IPS-20b (cell line): ENCODE measurements around the gene BCL2L1.

Source experiments
- H3K27ac ChIP-seq: one replicate; pipeline ENCODE4 v1.5.1; 2013; ENCODE audit warnings: low read length
- H3K27me3 ChIP-seq: 2 replicates; pipeline ENCODE4 v1.6.1; 2013; ENCODE audit warnings: mild to moderate bottlenecking, low read length, inconsistent platforms; ENCODE audit not compliant: insufficient read depth
- H3K36me3 ChIP-seq: 2 replicates; pipeline ENCODE4 v1.6.1; 2013; ENCODE audit warnings: low read depth, mild to moderate bottlenecking, inconsistent platforms, low read length, moderate library complexity; ENCODE audit not compliant: insufficient read depth
- H3K4me1 ChIP-seq: 2 replicates; pipeline ENCODE4 v1.6.1; 2013; ENCODE audit warnings: mild to moderate bottlenecking, control low read depth, inconsistent platforms, low read length, moderate library complexity; ENCODE audit not compliant: insufficient read depth
- H3K4me3 ChIP-seq: 2 replicates; pipeline ENCODE4 v1.5.1; 2013; ENCODE audit warnings: mild to moderate bottlenecking, low read length, inconsistent platforms
- H3K9ac ChIP-seq: 2 replicates; pipeline ENCODE4 v1.6.1; 2013; ENCODE audit warnings: low read depth, mild to moderate bottlenecking, inconsistent platforms, low read length, moderate library complexity
- H3K9me3 ChIP-seq: 2 replicates; pipeline ENCODE4 v1.6.1; 2013; ENCODE audit warnings: mild to moderate bottlenecking, low read depth, low read length, inconsistent platforms; ENCODE audit not compliant: insufficient read depth

Gene BCL2L1

DNA sequence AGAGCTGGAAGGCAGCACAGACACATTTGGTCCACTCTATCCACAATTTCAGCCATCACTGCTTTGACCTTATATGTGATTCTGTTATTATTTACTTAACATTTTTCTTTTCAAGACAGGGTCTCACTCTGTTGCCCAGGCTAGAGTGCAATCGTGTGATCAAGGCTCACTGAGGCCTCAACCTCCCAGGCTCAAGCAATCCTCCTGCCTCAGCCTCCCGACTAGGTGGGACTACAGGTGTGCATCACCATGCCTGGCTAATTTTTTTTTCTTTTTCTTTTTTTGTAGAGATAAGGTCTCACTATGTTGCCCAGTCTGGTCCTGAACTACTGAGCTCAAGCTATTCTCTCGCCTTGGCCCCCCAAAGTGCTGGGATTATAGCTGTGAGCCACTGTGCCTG, 40.3 kb downstream of the BCL2L1 start:
- Histone ChIP-seq H3K27ac (no peak overlapping the region), H3K4me3 (no peak overlapping the region), H3K9ac (no peak overlapping the region), H3K9me3 (no peaks in the 10 kb centered on the region), H3K36me3 (peaks cover 12% of the 10 kb centered on the region; the same call in 1 of the 2 replicates), H3K27me3 (no peaks in the 10 kb centered on the region), H3K4me1 (peaks cover 11% of the 10 kb centered on the region; the same call in 1 of the 2 replicates)

- Histone ChIP-seq H3K36me3 (peaks cover 8% of the 10 kb centered on the region; the same call in 1 of the 2 replicates), H3K9me3 (no peaks in the 10 kb centered on the region), H3K4me1 (peaks cover 11% of the 10 kb centered on the region; the same call in 1 of the 2 replicates), H3K27ac (no peak overlapping the region), H3K27me3 (no peaks in the 10 kb centered on the region), H3K4me3 (no peak overlapping the region), H3K9ac (no peak overlapping the region)
These were observed 40.9 kb downstream of the BCL2L1 start for GRCh38 chr20:31681769-31682168.

DNA sequence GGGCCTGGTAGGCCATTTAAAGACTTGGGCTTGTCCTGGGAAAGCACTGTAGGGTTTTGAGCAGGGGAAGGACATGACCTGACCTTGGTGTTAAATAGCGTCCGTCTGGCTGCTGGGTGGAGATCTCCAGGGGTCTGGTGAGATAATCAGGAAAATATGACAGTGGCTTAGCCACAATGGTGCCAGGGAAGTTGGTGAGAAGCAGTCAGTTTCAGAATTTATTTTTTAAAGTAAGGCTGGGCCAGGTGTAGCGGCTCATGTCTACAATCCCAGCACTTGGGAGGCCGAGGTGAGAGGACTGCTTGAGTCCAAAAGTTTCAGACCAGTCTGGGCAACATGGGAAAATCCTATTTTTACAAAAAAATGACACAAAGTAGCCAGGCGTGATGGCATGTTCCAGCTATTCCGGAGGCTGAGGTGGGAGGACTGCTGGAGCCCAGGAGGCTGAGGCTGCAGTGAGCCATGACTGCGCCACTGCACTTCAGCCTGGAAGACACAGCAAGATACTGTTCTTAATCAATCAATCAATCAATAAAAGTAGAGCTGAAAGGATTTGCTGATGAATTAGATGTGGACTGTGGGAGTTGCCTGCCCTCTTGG, 41.4 kb downstream of the BCL2L1 start:
- Histone ChIP-seq H3K27me3 (no peaks in the 10 kb centered on the region), H3K36me3 (peaks cover 3% of the 10 kb centered on the region; the same call in 1 of the 2 replicates), H3K9ac (no peak overlapping the region), H3K9me3 (no peaks in the 10 kb centered on the region), H3K4me3 (no peak overlapping the region), H3K4me1 (peaks cover 11% of the 10 kb centered on the region; the same call in 1 of the 2 replicates), H3K27ac (no peak overlapping the region)

DNA sequence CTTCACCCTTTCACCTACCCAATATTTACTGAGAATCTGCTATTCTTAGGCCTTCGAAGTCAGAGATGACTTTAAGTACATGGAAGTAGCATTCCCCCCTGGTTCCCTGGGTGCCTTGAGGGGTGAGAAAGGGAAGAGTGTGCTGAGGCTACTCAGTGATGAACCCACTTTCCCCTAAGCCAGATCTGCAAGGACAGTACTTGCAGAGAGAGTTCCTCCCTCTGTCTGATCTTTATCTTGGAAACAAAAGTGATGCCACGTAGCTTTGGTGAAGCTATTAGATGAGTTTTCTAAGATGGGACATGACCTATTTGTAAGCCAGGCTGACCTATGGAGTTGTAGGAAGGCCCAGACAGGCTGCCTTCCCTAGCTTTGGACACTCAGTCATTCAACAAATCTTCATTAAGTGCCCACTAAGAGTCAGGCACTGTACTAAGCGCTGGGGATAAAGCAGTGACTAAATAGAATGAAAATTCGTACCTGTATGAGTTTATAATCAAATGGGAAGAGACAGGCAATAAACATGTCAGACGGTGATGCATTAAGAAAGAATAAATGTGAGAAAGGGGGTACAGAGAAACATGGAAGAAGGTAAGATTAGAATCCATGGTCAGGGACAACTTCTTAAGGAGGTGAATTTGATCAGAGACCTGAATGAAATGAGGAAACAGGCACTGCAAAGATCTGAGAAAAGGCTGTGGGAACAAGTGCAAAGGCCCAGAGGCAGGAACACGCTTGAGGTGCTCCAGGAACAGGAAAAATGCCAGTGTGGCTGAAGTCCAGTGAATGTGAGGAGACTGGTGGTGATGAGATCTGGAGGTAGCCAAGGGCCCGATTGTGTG, 42.2 kb downstream of the BCL2L1 start:
- H3K9me3 ChIP-seq: no peaks in the 10 kb centered on the region
- no peaks in the 10 kb centered on the region for H3K27me3 ChIP-seq
- peaks cover 11% of the 10 kb centered on the region; the same call in 1 of the 2 replicates for H3K4me1 ChIP-seq
- no peak overlapping the region for H3K9ac ChIP-seq
- no peak overlapping the region for H3K4me3 ChIP-seq
- no peak overlapping the region for H3K27ac ChIP-seq
- no peaks in the 10 kb centered on the region; the same call in 1 of the 2 replicates for H3K36me3 ChIP-seq

DNA sequence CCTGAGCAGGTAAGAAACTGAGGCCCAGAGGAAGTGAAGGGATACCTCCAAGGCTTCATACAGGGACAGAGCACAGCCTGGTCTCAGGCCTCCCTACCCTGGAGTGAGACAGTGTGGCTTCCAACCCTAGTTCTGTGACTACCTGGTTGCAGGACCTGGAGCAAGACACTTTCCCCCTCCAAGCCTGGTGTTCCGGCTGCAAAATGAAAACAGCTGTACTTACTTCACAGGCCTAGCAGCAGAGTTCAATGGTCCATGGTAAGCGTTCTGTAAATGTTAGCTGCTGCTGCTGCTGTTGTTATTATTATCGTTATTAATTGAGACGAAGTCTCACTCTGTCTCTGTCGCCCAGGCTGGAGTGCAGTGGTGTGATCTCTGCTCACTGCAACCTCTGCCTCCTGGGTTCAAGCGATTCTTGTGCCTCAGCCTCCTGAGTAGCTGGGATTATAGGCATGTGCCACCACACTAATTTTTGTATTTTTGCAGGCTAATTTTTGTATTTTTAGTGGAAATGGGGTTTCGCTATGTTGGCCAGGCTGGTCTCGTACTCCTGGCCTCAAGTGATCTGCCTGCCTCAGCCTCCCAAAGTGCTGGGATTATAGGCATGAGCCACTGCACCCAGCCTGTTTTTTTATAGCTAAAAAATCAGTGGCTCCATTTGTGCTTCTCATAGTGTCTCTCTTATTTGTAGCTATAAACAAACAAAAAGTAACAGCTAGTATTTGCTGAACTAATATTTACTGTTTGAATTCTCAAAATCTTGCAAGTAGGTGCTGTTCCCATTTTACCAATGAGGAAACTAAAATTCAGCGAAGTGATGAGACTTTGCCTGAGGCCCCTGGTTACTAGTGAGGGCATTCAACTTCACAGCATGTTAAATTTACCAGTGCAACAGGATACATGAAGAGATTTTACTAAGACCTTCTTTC, 43.0 kb downstream of the BCL2L1 start:
- Histone ChIP-seq H3K4me1 (peaks cover 11% of the 10 kb centered on the region; the same call in 1 of the 2 replicates), H3K9ac (no peak overlapping the region), H3K9me3 (no peaks in the 10 kb centered on the region), H3K4me3 (no peak overlapping the region), H3K27me3 (no peaks in the 10 kb centered on the region), H3K27ac (no peak overlapping the region), H3K36me3 (no peaks in the 10 kb centered on the region; the same call in 1 of the 2 replicates)

DNA sequence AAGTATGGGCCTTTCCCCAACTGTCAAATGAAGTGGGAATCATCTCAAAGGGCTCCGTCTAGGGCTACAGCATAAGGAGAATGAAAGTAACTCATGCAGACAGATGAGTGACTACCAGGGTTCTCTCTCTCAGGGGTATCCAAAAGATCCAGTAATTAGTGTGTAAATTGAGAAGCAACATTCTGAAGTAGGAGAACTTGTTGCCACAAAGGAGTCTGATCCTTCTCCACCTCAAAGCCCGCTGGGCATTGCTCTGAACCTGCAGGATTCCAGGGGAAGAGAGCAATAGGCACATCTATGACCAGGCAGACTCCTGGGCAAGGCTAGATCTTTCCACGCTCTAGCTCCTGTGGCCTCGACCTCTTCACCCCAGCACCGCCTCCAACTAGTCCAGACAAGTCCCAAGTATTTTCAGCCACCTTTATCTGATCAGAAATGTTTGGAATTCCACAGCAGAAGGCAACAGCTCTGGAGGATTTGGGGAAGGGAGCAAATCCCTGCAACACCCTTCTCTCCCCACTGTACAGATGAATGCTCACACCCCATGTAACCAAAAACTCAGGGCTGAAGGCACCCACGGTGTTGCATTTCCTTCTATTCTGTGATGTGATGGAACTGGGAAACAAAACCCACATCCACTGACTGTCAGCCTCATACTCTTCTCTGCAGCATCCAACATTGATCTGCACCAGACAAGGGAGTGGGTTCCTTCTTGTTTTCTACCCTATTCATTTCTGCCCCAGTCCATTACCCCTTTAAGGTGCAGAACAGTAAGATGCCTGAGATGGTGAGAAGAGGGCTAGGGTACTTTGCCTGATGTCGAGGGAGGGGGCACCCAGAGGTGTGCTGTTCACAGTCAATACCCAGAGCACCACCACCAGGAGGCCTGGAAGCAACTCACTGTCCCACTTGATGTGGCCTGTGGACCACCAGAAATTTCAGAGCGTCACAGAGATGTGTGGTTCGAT, 44.0 kb downstream of the BCL2L1 start:
- H3K27ac ChIP-seq: no peak overlapping the region
- peaks cover 11% of the 10 kb centered on the region; the same call in 1 of the 2 replicates for H3K4me1 ChIP-seq
- H3K36me3 ChIP-seq: no peaks in the 10 kb centered on the region; the same call in 1 of the 2 replicates

DNA sequence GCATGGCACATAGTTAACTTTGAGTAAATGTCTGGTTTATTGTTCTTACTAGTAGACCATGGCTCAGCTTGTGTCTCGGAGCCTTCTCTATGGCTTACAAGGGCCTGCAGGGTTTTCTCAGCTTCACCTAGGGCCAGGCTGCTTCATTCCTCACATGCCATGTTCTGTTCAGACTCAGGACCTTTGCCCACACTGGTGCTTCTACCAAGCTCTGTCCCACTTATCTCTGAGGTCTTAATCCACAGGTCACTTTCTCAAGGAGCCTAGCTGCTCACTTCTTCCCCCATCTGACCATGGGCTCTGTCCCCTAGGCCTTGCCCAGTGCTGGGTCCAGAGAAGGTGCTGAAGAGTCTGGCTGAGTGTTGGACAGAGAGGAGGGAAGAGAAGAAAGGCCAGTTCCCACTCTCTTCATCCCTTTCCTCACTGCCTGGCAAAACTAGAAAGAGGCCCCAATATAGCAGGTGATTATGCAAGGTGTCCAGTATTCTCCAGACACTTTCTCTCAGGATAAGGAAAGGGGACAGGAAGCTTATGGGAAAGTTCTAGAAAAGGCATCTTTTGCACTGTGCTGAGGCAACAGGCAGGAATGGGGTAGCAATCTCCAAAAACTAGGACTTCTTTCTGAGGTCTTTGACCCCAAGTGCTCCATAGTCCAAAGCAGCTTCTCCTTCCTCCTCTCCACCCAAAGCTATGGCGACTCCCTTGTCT, 45.0 kb downstream of the BCL2L1 start:
- peaks cover 11% of the 10 kb centered on the region; the same call in 1 of the 2 replicates for H3K4me1 ChIP-seq
- H3K9me3 ChIP-seq: no peaks in the 10 kb centered on the region
- no peak overlapping the region for H3K9ac ChIP-seq
- no peaks in the 10 kb centered on the region for H3K27me3 ChIP-seq
- H3K27ac ChIP-seq: no peak overlapping the region
- H3K4me3 ChIP-seq: no peak overlapping the region
- H3K36me3 ChIP-seq: no peaks in the 10 kb centered on the region; the same call in 1 of the 2 replicates

More for the DNA sequence above, 44.0 kb downstream of the BCL2L1 start:
- Histone ChIP-seq H3K9me3 (no peaks in the 10 kb centered on the region), H3K9ac (no peak overlapping the region), H3K27me3 (no peaks in the 10 kb centered on the region), H3K4me3 (no peak overlapping the region)

- Histone ChIP-seq H3K27ac (no peak overlapping the region), H3K9ac (no peak overlapping the region), H3K4me1 (peaks cover 11% of the 10 kb centered on the region; the same call in 1 of the 2 replicates), H3K27me3 (no peaks in the 10 kb centered on the region), H3K9me3 (no peaks in the 10 kb centered on the region), H3K36me3 (no peaks in the 10 kb centered on the region; the same call in 1 of the 2 replicates), H3K4me3 (no peak overlapping the region)
These were observed 46.1 kb downstream of the BCL2L1 start for GRCh38 chr20:31676609-31676989.

DNA sequence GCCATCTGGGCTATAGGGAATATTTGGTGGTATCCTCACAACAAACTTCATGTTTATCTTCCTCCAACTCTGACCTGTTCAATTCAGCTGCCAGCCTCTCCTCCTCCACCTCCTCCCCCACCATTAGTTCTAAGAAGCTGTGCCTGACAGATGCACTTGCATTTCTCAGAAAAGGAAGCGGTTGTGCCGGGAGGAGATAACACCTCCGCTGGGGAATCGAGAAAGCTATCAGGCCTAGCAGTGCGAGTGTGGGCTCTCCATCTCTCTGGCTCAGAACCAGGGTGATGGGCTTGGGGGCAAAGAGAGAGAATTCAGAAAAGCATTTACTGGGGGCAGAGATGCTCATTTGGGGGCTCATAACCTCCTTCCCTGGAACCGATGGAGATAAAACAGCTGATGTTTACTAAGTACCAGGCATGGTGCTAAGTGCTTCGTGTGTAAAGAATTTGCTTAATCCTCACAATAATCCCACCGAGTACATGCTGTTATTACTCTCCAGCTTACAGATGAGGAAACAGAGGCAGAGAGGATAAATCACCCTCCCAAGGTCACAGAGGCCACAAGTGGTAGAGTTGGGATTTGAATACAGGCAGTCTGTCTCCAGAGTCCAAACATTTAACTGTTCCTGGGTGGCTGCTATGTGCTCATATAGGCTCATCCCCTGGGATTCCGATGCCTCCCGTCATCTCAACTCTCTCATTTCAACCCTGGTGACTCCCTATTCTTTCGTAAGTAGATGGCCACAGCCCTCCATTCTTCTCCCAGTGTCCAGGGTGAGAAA, 46.6 kb downstream of the BCL2L1 start:
- H3K27me3 ChIP-seq: no peaks in the 10 kb centered on the region
- no peak overlapping the region for H3K4me3 ChIP-seq
- no peak overlapping the region for H3K27ac ChIP-seq
- H3K36me3 ChIP-seq: no peaks in the 10 kb centered on the region; the same call in 1 of the 2 replicates
- H3K4me1 ChIP-seq: peaks cover 11% of the 10 kb centered on the region; the same call in 1 of the 2 replicates
- no peaks in the 10 kb centered on the region for H3K9me3 ChIP-seq
- no peak overlapping the region for H3K9ac ChIP-seq
